ENCODE measurements around the gene ABCA12. TPM values are rescaled to one million over a fixed set of nuclear protein-coding genes. Genes with fewer than 3 reads are reported as not detected.

The ABCA12 gene
- total RNA-seq, 1 donor from 2014 or later: not detected

- POLR2A ChIA-PET: no interaction called here
- CTCF ChIA-PET: no interaction called here
- intact Hi-C loops (cut with micrococcal nuclease): no loop called here
- Mint-ChIP-seq H3K27me3 (no peaks in the 10 kb centered on the region), H3K4me1 (no peaks in the 10 kb centered on the region), H3K27ac (no peak overlapping the region), H3K4me3 (no peak overlapping the region), H3K9me3 (no peaks in the 10 kb centered on the region), H3K36me3 (ENCODE audit: low read depth) (no peaks in the 10 kb centered on the region)
- TF ChIP-seq CTCF (IDR thresholded peaks at IDR 0.05): no peak
- no peak for DNase-seq
- no peak for ATAC-seq (ENCODE audit: low read depth)
Observed at GRCh38 chr2:215034154-215034553, 104.3 kb downstream of the ABCA12 start.

DNA sequence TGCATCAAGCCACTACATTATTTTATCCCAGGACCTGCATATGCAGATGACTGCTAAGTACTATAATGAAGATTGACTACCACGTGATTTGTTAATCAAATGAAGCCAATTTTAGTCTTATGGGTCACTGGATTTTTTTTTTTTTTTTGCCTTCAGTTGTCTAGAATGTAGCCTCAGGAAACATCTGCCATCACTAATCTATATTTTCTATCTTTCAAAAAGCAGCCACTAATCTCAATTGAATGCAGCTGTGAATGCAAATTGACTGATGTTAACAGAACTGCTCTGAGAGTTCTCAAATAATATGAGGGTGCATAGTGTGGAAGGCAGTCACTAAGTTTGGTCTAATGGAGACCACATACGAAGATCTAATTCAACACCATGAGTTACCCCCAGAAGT is 106.3 kb downstream of the ABCA12 start:
- ATAC-seq (ENCODE audit: low read depth): no peak
- Mint-ChIP-seq H3K27ac (no peak overlapping the region), H3K27me3 (no peaks in the 10 kb centered on the region), H3K9me3 (no peaks in the 10 kb centered on the region), H3K4me1 (no peaks in the 10 kb centered on the region), H3K4me3 (no peak overlapping the region), H3K36me3 (ENCODE audit: low read depth) (no peaks in the 10 kb centered on the region)
- ChIA-PET CTCF (no interaction called here), POLR2A (no interaction called here)
- intact Hi-C loops (cut with micrococcal nuclease): no loop called here
- no peak for TF ChIP-seq CTCF (IDR thresholded peaks at IDR 0.05)
- no peak for DNase-seq

- ChIA-PET CTCF (no interaction called here), POLR2A (no interaction called here)
Observed at GRCh38 chr2:215031321-215031720, 107.1 kb downstream of the ABCA12 start.

DNA sequence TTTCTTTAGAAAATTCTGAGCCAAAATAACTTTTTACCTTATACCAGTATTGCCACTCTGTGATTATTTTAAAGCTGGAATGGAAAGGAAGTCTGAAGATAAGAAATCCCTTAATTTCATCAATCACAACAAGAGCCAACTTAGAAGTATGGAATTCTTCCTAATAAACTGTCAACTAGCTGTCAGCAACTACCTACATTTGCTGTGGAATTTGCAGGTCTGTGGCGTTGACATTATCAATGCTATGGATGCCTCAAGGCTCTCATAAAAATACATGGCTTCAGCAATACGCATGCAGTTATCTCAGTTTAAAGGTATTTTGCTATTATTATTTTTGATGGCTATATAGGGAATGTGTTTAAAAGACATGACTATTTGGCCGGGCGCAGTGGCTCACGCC is 108.5 kb downstream of the ABCA12 start:
- DNase-seq (no peak), ATAC-seq (ENCODE audit: low read depth) (no peak)
- no peak for TF ChIP-seq CTCF (IDR thresholded peaks at IDR 0.05)
- Mint-ChIP-seq H3K27me3 (no peaks in the 10 kb centered on the region), H3K4me1 (no peaks in the 10 kb centered on the region), H3K4me3 (no peak overlapping the region), H3K9me3 (no peaks in the 10 kb centered on the region), H3K27ac (no peak overlapping the region), H3K36me3 (ENCODE audit: low read depth) (no peaks in the 10 kb centered on the region)
- intact Hi-C loops (cut with micrococcal nuclease): no loop called here
- CTCF ChIA-PET: no interaction called here
- POLR2A ChIA-PET: no interaction called here

More at GRCh38 chr2:215031321-215031720, 107.1 kb downstream of the ABCA12 start:
- no peaks in the 10 kb centered on the region for H3K27me3 Mint-ChIP-seq
- no peaks in the 10 kb centered on the region for H3K9me3 Mint-ChIP-seq
- H3K27ac Mint-ChIP-seq: no peak overlapping the region
- intact Hi-C loops (cut with micrococcal nuclease): no loop called here
- no peak overlapping the region for H3K4me3 Mint-ChIP-seq
- DNase-seq (no peak), ATAC-seq (ENCODE audit: low read depth) (no peak)
- H3K4me1 Mint-ChIP-seq: no peaks in the 10 kb centered on the region
- H3K36me3 Mint-ChIP-seq (ENCODE audit: low read depth): no peaks in the 10 kb centered on the region
- TF ChIP-seq CTCF (IDR thresholded peaks at IDR 0.05): no peak

- H3K4me3 Mint-ChIP-seq: no peak overlapping the region
- intact Hi-C loops (cut with micrococcal nuclease): no loop called here
- H3K36me3 Mint-ChIP-seq (ENCODE audit: low read depth): no peaks in the 10 kb centered on the region
- CTCF ChIA-PET: no interaction called here
- TF ChIP-seq CTCF (IDR thresholded peaks at IDR 0.05): no peak
- POLR2A ChIA-PET: no interaction called here
- no peak overlapping the region for H3K27ac Mint-ChIP-seq
- no peak for ATAC-seq (ENCODE audit: low read depth)
- no peaks in the 10 kb centered on the region for H3K9me3 Mint-ChIP-seq
- no peaks in the 10 kb centered on the region for H3K27me3 Mint-ChIP-seq
- DNase-seq: no peak
- no peaks in the 10 kb centered on the region for H3K4me1 Mint-ChIP-seq
Observed at GRCh38 chr2:215028231-215028630, 110.2 kb downstream of the ABCA12 start.

Measured in activated B cell treated with CpG ODN at 0.5 μM for 24 hours (primary cell).